H9 (cell line): Measurements from ENCODE around the gene CPA3. TPM values are rescaled to one million over a fixed set of nuclear protein-coding genes. Genes with fewer than 3 reads are reported as not detected.

Experiments used
- DNase-seq: peaks from one replicate; pipeline ENCODE4 v3.0.0-alpha.2; 2017
- H2AFZ ChIP-seq: one replicate; pipeline ENCODE4 v1.6.1; 2013; ENCODE audit warnings: mild to moderate bottlenecking, low read length, control low read depth, moderate library complexity
- H2AK5ac ChIP-seq: 2 replicates; pipeline ENCODE4 v1.6.1; 2013; ENCODE audit warnings: low read length, control low read depth, mixed read lengths; ENCODE audit not compliant: insufficient read length
- H2BK120ac ChIP-seq: one replicate; pipeline ENCODE4 v1.6.1; 2013; ENCODE audit warnings: low read depth, mild to moderate bottlenecking, low read length, control low read depth, inconsistent platforms; ENCODE audit not compliant: poor library complexity, severe bottlenecking
- H2BK12ac ChIP-seq: 2 replicates; pipeline ENCODE4 v1.6.1; 2013; ENCODE audit warnings: low read length, control low read depth, mixed read lengths, low read depth; ENCODE audit not compliant: insufficient read length
- H2BK15ac ChIP-seq: 2 replicates; pipeline ENCODE4 v1.6.1; 2013; ENCODE audit warnings: low read depth, low read length, control low read depth
- H2BK20ac ChIP-seq: one replicate; pipeline ENCODE4 v1.6.1; 2013; ENCODE audit warnings: low read depth, mild to moderate bottlenecking, low read length, control low read depth, inconsistent platforms; ENCODE audit not compliant: poor library complexity, severe bottlenecking
- H2BK5ac ChIP-seq: 2 replicates; pipeline ENCODE4 v1.6.1; 2013; ENCODE audit warnings: low read length, control low read depth, mixed read lengths; ENCODE audit not compliant: insufficient read length
- H3K14ac ChIP-seq: 2 replicates; pipeline ENCODE4 v1.6.1; 2013; ENCODE audit warnings: low read length, control low read depth; ENCODE audit not compliant: insufficient read depth
- H3K18ac ChIP-seq: 2 replicates; pipeline ENCODE4 v1.6.1; 2013; ENCODE audit warnings: low read depth, mild to moderate bottlenecking, mixed read lengths, low read length, control low read depth; ENCODE audit not compliant: insufficient read length
- H3K23ac ChIP-seq: 2 replicates; pipeline ENCODE4 v1.6.1; 2013; ENCODE audit warnings: low read length, control low read depth, mixed read lengths, low read depth; ENCODE audit not compliant: insufficient read length
- H3K23me2 ChIP-seq: 2 replicates; pipeline ENCODE4 v1.6.1; 2013; ENCODE audit warnings: low read depth, mild to moderate bottlenecking, mixed read lengths, low read length, control low read depth; ENCODE audit not compliant: insufficient read length, poor library complexity, severe bottlenecking
- H3K27ac ChIP-seq: 2 replicates; pipeline ENCODE4 v1.5.1; 2013; ENCODE audit warnings: low read length, control low read depth, mixed read lengths, low read depth; ENCODE audit not compliant: insufficient read length
- H3K27me3 ChIP-seq: 2 replicates; pipeline ENCODE4 v1.6.1; 2013; ENCODE audit warnings: low read length, control low read depth, inconsistent platforms; ENCODE audit not compliant: insufficient read depth
- H3K4ac ChIP-seq: 2 replicates; pipeline ENCODE4 v1.6.1; 2013; ENCODE audit warnings: low read depth, mild to moderate bottlenecking, control low read depth, inconsistent platforms, low read length, moderate library complexity
- H3K4me1 ChIP-seq: 2 replicates; pipeline ENCODE4 v1.6.1; 2013; ENCODE audit warnings: low read length, control low read depth, inconsistent platforms; ENCODE audit not compliant: insufficient read depth
- H3K4me2 ChIP-seq: 2 replicates; pipeline ENCODE4 v1.6.1; 2013; ENCODE audit warnings: low read length, control low read depth, mixed read lengths; ENCODE audit not compliant: insufficient read length, insufficient read depth
- H3K56ac ChIP-seq: 2 replicates; pipeline ENCODE4 v1.6.1; 2013; ENCODE audit warnings: low read depth, mild to moderate bottlenecking, mixed read lengths, low read length, control low read depth; ENCODE audit not compliant: insufficient read length
- H3K79me1 ChIP-seq: 2 replicates; pipeline ENCODE4 v1.6.1; 2013; ENCODE audit warnings: low read depth, mild to moderate bottlenecking, moderate library complexity, low read length, control low read depth, inconsistent platforms; ENCODE audit not compliant: insufficient read depth, poor library complexity, severe bottlenecking
- H3K79me2 ChIP-seq: 2 replicates; pipeline ENCODE4 v1.6.1; 2013; ENCODE audit warnings: low read length, control low read depth, inconsistent platforms; ENCODE audit not compliant: insufficient read depth
- H3K9ac ChIP-seq: 2 replicates; pipeline ENCODE4 v1.6.1; 2013; ENCODE audit warnings: low read length, control low read depth, mixed read lengths; ENCODE audit not compliant: insufficient read length; ENCODE audit errors: extremely low read depth
- H3K9me3 ChIP-seq: one replicate; pipeline ENCODE4 v1.6.1; 2013; ENCODE audit warnings: low read depth, low read length, inconsistent platforms; ENCODE audit not compliant: control insufficient read depth
- H3T11ph ChIP-seq: one replicate; pipeline ENCODE4 v1.6.1; 2013; ENCODE audit warnings: mild to moderate bottlenecking, low read length, control low read depth, inconsistent platforms
- H4K20me1 ChIP-seq: one replicate; pipeline ENCODE4 v1.6.1; 2013; ENCODE audit not compliant: control insufficient read depth, insufficient read length, insufficient read depth
- H4K5ac ChIP-seq: 2 replicates; pipeline ENCODE4 v1.6.1; 2013; ENCODE audit warnings: low read depth, mild to moderate bottlenecking, mixed read lengths, low read length, control low read depth; ENCODE audit not compliant: insufficient read length
- H4K8ac ChIP-seq: replicated peaks from 2 replicates; pipeline ENCODE4 v1.6.1; 2013; ENCODE audit warnings: low read length, control low read depth, mixed read lengths, low read depth; ENCODE audit not compliant: insufficient read length
- H4K91ac ChIP-seq: 2 replicates; pipeline ENCODE4 v1.6.1; 2013; ENCODE audit warnings: low read depth, mild to moderate bottlenecking, moderate library complexity, mixed read lengths, low read length, control low read depth; ENCODE audit not compliant: insufficient read length
- H3K27ac Mint-ChIP-seq, 3 experiments: 2 replicates in 2 of 3; 3 replicates in 1 of 3; pipeline ENCODE4 v1.8.0; 2020 to 2021; ENCODE audit warnings: mixed read lengths in 3 of 3, mild to moderate bottlenecking in 1 of 3, moderate library complexity in 1 of 3
- H3K27me3 Mint-ChIP-seq: 2 replicates; pipeline ENCODE4 v1.8.0; 2021; ENCODE audit warnings: low read depth, mild to moderate bottlenecking, moderate library complexity, mixed read lengths
- H3K36me3 Mint-ChIP-seq, 3 experiments: 2 replicates in 2 of 3; 3 replicates in 1 of 3; pipeline ENCODE4 v1.8.0; 2020 to 2021; ENCODE audit warnings: low read depth in 3 of 3, mixed read lengths in 3 of 3; ENCODE audit not compliant: insufficient read depth in 1 of 3
- H3K4me1 Mint-ChIP-seq, 2 experiments: 2 replicates each; pipeline ENCODE4 v1.8.0; 2020; ENCODE audit warnings: mixed read lengths in 2 of 2
- H3K4me3 Mint-ChIP-seq, 2 experiments: 2 replicates in 1 of 2; 3 replicates in 1 of 2; pipeline ENCODE4 v1.8.0; 2020 to 2021; ENCODE audit warnings: mild to moderate bottlenecking in 2 of 2, mixed read lengths in 2 of 2, moderate library complexity in 1 of 2
- H3K9me3 Mint-ChIP-seq, 2 experiments: 2 replicates in 1 of 2; 3 replicates in 1 of 2; pipeline ENCODE4 v1.8.0; 2020; ENCODE audit warnings: mild to moderate bottlenecking in 2 of 2, mixed read lengths in 2 of 2, moderate library complexity in 1 of 2
- CTCF ChIP-seq: fragments of 200-600 bp; sonication (generic); conservative IDR thresholded peaks from 3 replicates; pipeline ENCODE4 v1.8.0; 2021; ENCODE audit warnings: antibody characterized with exemption, mild to moderate bottlenecking
- WGBS: extraction: QIAGEN DNeasy Blood & Tissue Kit; methylation state at CpG from one replicate; pipeline ENCODE4 v1.1.7; 2013; ENCODE audit warnings: missing lambda C conversion rate, low lambda C conversion rate, mixed read lengths; ENCODE audit not compliant: insufficient read length; ENCODE audit errors: extremely low coverage; 5-methylcytosine and 5-hydroxymethylcytosine counted together
- total RNA-seq: library from RNA; stranded (reverse); gene quantifications from 2 replicates; pipeline ENCODE4 v1.2.1, GENCODE V29; 2021

CPA3 gene
- total RNA-seq, 1 experiment from 2014 or later: not detected

GRCh38 chr3:148856384-148856783, 8.7 kb upstream of the CPA3 start:
- Histone ChIP-seq H3K9ac (no peak overlapping the region), H2BK15ac (no peak overlapping the region), H2BK120ac (no peak overlapping the region), H3K4ac (no peak overlapping the region), H4K91ac (no peak overlapping the region), H3K18ac (no peak overlapping the region), H3T11ph (no peak overlapping the region), H3K23me2 (no peaks in the 10 kb centered on the region), H3K27ac (no peak overlapping the region), H2AK5ac (no peak overlapping the region), H3K79me2 (no peaks in the 10 kb centered on the region), H2BK5ac (no peak overlapping the region), H3K14ac (no peak overlapping the region), H3K4me2 (no peak overlapping the region), H2BK20ac (no peak overlapping the region), H3K9me3 (no peaks in the 10 kb centered on the region), H4K20me1 (no peaks in the 10 kb centered on the region), H2AFZ (no peak overlapping the region), H4K5ac (no peak overlapping the region), H3K23ac (no peak overlapping the region), H3K79me1 (no peaks in the 10 kb centered on the region), H3K27me3 (no peaks in the 10 kb centered on the region), H4K8ac (no peak overlapping the region), H3K56ac (no peak overlapping the region), H2BK12ac (no peak overlapping the region), H3K4me1 (no peaks in the 10 kb centered on the region)
- Mint-ChIP-seq H3K4me3 (no peak overlapping the region), H3K9me3 (no peaks in the 10 kb centered on the region), H3K4me1 (peaks cover 3% of the 10 kb centered on the region in 2 experiments), H3K27me3 (no peaks in the 10 kb centered on the region), H3K36me3 (no peaks in the 10 kb centered on the region), H3K27ac (no peak overlapping the region)
- no CpG with 5 or more reads among the region's 3 CpGs for WGBS
- no peak for TF ChIP-seq CTCF
- DNase-seq: no peak
